ENCODE measurements around the gene CZIB. TPM values are rescaled to one million over a fixed set of nuclear protein-coding genes. Genes with fewer than 3 reads are reported as not detected.

Gene CZIB
- polyA plus RNA-seq, 3 donors from 2014 or later = 70.8 to 126 (median 84.2) TPM

DNA sequence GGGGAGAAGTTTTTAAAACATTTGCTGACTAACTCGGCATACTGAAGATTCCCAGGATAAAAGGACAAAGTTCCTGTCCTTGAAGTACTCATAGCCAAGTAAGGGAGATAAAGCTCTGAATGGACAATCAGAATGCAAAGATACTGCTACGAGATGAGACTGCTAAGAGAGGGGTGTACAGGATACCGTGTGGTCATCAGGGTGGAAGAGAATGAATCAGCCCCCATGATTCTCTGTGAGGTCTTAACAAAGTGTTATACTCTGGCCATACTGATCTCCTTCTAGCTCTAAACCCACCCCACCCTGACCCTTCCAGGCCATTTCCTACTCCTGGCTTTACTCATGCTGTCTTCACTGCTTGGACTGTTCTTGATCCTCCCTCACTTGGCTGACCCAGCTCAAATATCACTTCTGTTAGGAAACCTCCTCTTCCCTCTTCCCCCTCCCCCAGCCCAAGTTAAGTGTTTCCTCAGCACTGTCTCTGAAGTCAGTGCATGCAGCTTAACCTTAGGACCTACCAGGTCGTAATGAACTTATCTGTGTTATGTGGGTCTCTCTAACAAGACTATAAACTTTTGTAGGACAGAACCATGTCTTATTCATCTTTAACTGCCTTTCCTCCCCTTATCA, 33.7 kb upstream of the CZIB start:
- peaks cover 11 to 24% (median 19%) of the 10 kb centered on the region in 3 donors for H3K36me3 Mint-ChIP-seq
- H3K9me3 Mint-ChIP-seq = no peaks in the 10 kb centered on the region
- no peak overlapping the region for H3K4me3 Mint-ChIP-seq
- H3K27me3 Mint-ChIP-seq (ENCODE audit: low read depth in 3 of 3) = peaks cover 0 to 2% (median 0%) of the 10 kb centered on the region in 3 donors
- H3K27ac Mint-ChIP-seq = no peak overlapping the region
- DNase-seq = no peak
- H3K4me1 Mint-ChIP-seq = no peaks in the 10 kb centered on the region

DNA sequence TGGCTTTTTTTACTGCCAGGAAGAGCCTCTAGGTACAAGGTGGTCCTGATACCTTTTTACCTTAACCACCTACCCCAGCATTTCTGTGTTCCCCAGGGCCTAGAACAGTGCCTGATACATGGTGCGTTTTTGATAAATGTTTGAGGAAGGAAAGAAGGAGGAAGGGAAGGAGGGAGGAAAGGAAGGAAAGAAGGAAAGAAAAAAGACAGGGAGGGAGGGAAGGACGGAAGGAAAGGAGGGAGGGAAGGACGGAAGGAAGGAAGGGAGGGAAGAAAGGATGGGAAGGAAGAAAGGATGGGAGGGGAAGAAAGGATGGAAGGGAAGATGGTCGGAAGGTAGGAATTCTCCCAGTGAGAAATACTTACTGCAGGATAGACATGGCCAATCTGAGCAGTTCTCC, 29.9 kb upstream of the CZIB start:
- Mint-ChIP-seq H3K4me1 (no peaks in the 10 kb centered on the region), H3K27me3 (ENCODE audit: low read depth in 3 of 3) (no peaks in the 10 kb centered on the region), H3K4me3 (no peak overlapping the region), H3K27ac (no peak overlapping the region), H3K9me3 (no peaks in the 10 kb centered on the region), H3K36me3 (peaks cover 6 to 20% (median 19%) of the 10 kb centered on the region in 3 donors)
- no peak for DNase-seq

DNA sequence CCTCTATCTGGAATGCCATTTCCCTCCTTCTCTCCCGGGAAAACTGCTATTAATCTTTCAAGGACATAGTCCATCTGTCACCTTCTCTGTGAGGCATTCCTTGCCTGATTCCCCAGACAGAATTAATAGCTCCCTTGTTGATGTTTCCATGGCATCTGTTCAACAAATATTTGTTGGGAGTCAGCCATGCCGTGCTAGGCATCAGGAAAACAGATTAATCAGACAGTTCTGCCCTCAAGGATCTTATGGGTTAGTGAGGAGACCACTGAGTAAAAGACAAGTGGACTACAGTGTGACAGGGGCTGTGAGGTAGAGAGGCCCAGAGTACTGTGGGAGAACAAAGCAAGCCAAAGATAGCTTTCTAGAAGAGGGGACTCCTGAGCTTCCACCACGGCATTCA, 29.3 kb upstream of the CZIB start:
- no peaks in the 10 kb centered on the region for H3K27me3 Mint-ChIP-seq (ENCODE audit: low read depth in 3 of 3)
- peaks cover 5 to 20% (median 18%) of the 10 kb centered on the region in 3 donors for H3K36me3 Mint-ChIP-seq
- H3K27ac Mint-ChIP-seq = no peak overlapping the region
- no peak for DNase-seq
- H3K9me3 Mint-ChIP-seq = no peaks in the 10 kb centered on the region
- H3K4me3 Mint-ChIP-seq = no peak overlapping the region
- H3K4me1 Mint-ChIP-seq = no peaks in the 10 kb centered on the region

DNA sequence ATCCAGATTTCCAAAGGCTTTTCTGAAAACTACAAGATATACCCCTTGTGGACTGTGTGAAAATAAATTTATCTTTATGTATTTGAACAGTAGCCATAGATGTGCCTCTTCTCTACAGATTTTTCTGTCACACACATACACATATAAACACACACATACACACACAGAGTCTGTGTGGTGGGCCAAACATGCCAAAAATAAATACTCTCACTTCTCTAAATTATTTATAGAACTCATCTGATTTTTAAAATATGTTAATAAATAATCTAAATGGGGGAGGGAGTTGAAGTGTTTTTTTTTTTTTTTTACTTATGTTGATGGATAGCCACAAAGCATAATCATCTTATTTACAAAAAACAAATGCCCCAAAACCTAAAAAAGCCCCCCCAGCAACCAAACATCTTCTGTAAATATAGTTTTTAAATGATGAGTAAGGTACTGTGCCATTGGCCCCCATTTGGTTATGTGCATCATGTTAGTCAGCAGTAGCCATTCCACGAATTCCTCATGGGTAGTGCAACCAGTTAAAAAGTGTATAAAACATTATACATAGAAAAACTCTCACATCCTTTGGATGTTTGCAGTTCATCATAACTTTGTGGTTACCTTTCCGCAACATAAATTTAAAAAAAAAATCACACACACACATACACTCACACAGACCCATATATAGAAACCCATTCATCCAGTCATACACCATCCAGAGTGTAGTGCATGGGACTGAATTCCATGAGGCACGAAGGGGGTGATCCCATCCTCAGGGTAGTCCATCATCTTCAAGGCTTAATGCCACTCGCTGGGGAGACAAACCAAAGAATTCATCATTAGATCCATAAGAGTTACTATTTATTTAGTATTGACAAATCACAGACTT, 26.1 kb upstream of the CZIB start:
- no peak overlapping the region for H3K27ac Mint-ChIP-seq
- H3K9me3 Mint-ChIP-seq = no peaks in the 10 kb centered on the region
- no peak overlapping the region for H3K4me3 Mint-ChIP-seq
- DNase-seq = no peak
- H3K36me3 Mint-ChIP-seq = peaks cover 0 to 13% (median 10%) of the 10 kb centered on the region in 3 donors
- H3K27me3 Mint-ChIP-seq (ENCODE audit: low read depth in 3 of 3) = no peaks in the 10 kb centered on the region
- no peaks in the 10 kb centered on the region for H3K4me1 Mint-ChIP-seq

DNA sequence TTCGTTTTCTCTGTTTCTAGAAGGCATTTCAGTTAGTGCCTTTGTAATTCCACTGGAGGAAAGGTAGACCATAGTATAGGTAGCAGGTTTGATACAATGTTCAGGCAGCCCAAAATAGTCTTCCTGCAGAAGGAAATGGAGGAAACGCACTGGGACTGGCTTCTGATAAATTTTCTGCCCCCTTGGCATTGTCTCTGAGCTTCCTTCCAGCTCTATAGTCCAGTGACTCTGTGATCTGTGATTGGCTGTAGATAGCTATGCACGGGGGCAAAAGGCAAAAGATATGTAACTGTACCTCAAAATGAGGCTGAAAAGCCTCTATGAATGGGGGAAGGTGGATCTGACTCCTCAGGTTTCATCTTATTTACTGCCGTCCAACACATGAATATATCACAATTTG, 23.7 kb upstream of the CZIB start:
- no peak for DNase-seq
- Mint-ChIP-seq H3K4me3 (no peak overlapping the region), H3K9me3 (no peaks in the 10 kb centered on the region), H3K4me1 (peaks cover 2% of the 10 kb centered on the region in 2 donors), H3K27ac (no peak overlapping the region), H3K36me3 (no peaks in the 10 kb centered on the region), H3K27me3 (ENCODE audit: low read depth in 3 of 3) (no peaks in the 10 kb centered on the region)

DNA sequence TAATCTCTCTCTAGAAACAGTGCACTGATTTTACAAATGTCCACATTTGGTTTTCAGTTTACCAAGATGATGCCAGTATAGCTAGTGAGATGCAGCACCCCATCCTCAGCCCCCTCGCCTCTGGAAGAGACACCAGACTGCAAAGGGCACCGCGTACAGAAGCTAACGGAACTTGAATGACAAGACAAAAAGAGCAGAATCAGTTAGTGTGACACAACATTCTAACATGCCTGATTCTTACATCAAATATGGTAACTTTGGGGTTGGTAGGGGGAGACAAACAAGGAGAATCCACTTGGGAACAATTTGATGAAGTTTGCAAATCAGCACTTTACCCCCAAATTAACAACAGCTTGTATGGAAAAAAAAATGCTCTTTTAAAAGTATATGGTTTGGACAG, 21.9 kb upstream of the CZIB start:
- no peak for DNase-seq
- Mint-ChIP-seq H3K27me3 (ENCODE audit: low read depth in 3 of 3) (peaks cover 5 to 6% (median 6%) of the 10 kb centered on the region in 3 donors), H3K4me1 (peaks cover 18 to 19% of the 10 kb centered on the region in 2 donors), H3K9me3 (no peaks in the 10 kb centered on the region), H3K36me3 (no peaks in the 10 kb centered on the region), H3K4me3 (no peak overlapping the region), H3K27ac (no peak overlapping the region)

DNA sequence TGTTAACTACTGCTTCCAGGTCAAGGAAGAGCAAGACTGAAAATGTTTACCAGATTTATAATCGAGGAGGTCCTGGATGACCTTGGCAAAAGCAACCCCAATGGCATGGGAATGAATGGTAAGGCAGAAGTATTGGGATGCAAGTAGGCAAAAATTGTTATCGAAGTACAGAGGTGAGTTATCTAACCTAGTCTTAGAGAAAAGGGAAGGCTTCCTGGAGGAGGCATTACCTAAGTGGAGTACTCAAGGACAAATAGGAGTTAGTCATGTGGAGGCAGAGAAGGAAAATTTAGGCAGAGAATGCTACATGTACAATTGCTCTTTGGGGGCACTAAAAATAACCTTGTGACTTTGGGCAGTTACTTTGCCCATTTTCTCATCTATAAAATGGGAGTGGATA, 21.4 kb upstream of the CZIB start:
- Mint-ChIP-seq H3K36me3 (no peaks in the 10 kb centered on the region), H3K27me3 (ENCODE audit: low read depth in 3 of 3) (peaks cover 5 to 6% (median 6%) of the 10 kb centered on the region in 3 donors), H3K9me3 (no peaks in the 10 kb centered on the region), H3K4me3 (no peak overlapping the region), H3K27ac (peak overlapping the region in 1 of 6 donors; percentile 58), H3K4me1 (peaks cover 20 to 22% of the 10 kb centered on the region in 2 donors)
- no peak for DNase-seq

DNA sequence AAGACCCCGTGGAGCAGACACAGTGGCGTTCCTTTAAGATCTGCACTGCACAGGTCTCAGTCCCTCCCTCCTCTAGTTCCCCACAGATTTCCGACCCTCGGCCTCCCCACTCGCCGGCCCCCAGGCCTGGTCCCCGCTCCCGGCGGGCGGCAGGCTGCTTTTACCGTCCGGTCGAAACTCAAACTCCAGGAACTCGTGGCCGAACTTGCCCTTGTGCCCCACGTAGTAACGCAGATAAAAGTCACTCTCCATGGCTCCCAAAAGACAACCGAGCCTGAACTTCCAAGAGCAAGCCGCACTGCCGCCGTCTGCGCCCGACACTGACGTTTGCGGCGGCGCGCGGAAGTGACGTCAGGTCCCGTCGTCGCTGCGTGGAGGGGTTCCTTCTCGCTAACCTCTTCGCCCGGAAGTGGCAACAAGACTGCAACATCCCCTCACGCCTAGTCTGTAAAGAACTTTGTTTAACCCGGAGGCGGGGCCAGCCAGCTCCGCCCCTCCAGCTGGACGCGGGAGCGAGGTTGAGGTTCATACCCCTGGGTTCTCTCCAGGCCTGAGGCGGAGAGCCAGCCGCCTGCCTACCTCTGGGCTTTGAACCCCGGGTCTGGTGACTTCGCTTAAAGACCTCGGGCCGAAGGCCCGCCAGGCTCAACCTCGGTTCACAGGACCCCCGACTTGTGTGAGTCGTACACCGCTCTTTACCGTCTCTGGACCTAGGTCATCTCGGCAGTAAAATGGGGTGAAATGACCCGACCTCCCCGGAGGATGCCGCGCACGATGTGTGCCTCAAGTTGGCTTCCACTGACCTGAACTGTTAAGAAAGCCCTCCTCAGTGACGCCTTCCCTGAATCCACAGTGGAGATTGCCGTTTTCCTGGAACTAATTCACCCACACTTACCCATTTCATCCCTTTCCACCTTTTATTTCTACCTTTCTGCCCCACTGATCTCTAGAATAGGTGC, 18.0 kb upstream of the CZIB start, which contains the start of gene MAGOH:
MAGOH (minus strand) TSS at position 322 of the 959 bp plus-strand sequence; CDS start at position 252, 70 bp downstream.
- DNase-seq = peak; percentile 95 to 96 (median 95)
- Mint-ChIP-seq H3K4me3 (peak within 1 kb of the TSS; percentile 97 to 98 (median 98)), H3K4me1 (peaks cover 31 to 34% of the 10 kb centered on the region in 2 donors), H3K9me3 (no peaks in the 10 kb centered on the region), H3K27ac (peak within 1 kb of the TSS; percentile 96 to 99 (median 98)), H3K27me3 (ENCODE audit: low read depth in 3 of 3) (peaks cover 5 to 8% (median 6%) of the 10 kb centered on the region in 3 donors), H3K36me3 (peaks cover 5 to 14% (median 10%) of the 10 kb centered on the region in 3 donors)

DNA sequence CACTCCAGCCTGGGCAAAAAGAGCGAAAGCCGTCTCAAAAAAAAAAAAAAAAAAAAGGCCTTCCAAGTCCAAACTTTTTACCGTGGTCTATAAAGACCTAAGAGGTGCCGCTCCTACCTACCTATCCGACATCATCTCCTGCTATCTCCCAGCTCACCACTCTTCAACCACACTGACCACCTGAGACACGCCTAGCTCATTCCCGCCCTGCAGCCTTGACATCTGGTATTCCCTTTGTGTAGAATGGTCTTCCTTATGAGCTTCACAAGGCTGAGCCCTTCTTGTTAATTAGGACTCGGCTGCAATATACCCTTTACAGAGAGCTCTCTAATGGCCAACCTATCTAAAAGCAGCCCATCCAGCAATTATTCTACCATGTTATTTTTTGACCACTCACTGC, 17.2 kb upstream of the CZIB start:
- peaks cover 31 to 34% of the 10 kb centered on the region in 2 donors for H3K4me1 Mint-ChIP-seq
- H3K9me3 Mint-ChIP-seq = no peaks in the 10 kb centered on the region
- H3K27ac Mint-ChIP-seq = peak overlapping the region; percentile 96 to 99 (median 98)
- H3K27me3 Mint-ChIP-seq (ENCODE audit: low read depth in 3 of 3) = peaks cover 5 to 8% (median 6%) of the 10 kb centered on the region in 3 donors
- peak overlapping the region; percentile 97 to 98 (median 98) for H3K4me3 Mint-ChIP-seq
- DNase-seq = no peak
- peaks cover 6 to 20% (median 16%) of the 10 kb centered on the region in 3 donors for H3K36me3 Mint-ChIP-seq

DNA sequence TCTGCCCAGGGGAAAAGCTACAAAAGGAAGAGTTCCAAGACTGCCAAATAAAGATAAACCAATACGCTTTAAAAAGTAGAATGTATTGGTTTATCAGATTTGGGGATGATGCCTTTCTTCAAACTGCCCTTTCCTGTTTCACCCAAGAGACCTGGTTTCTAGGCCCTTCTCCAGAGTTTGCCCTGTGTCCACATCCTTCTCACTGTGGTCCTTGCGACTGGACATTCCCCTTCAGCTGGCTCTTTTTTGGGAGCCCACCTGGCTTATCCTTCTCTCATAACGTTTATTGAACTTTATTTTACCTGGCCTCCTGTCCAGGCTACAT, 490 bp upstream of the CZIB start:
- no peaks in the 10 kb centered on the region for H3K36me3 Mint-ChIP-seq
- peaks cover 24 to 26% of the 10 kb centered on the region in 2 donors for H3K4me1 Mint-ChIP-seq
- H3K4me3 Mint-ChIP-seq = peak overlapping the region; percentile 90 to 96 (median 93)
- no peaks in the 10 kb centered on the region for H3K9me3 Mint-ChIP-seq
- peak overlapping the region; percentile 92 to 98 (median 98) for H3K27ac Mint-ChIP-seq
- DNase-seq = no peak
- H3K27me3 Mint-ChIP-seq (ENCODE audit: low read depth in 3 of 3) = peaks cover 11 to 14% (median 12%) of the 10 kb centered on the region in 3 donors

DNA sequence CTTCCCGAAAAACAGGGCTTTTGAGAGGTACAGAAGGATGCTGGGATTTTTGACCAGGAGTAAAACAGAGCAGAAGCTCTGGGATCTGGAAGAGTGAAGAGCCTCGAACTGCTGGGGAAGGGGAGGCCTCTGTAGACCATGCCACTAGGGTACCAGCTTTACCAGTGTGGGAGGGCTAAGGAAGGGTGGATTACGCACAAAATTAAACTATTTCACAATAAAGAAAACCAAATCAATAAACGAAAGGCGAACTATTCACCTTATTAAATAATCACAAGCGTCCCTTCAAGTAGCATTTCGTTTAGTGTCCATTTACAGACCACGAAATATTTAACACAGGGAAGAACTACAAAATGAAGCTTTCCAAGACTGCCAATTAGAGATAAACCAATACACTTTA, 723 bp downstream of the CZIB start:
- Mint-ChIP-seq H3K27ac (peak overlapping the region; percentile 92 to 98 (median 98)), H3K4me3 (peak overlapping the region; percentile 90 to 96 (median 93)), H3K9me3 (no peaks in the 10 kb centered on the region), H3K27me3 (ENCODE audit: low read depth in 3 of 3) (peaks cover 11 to 14% (median 13%) of the 10 kb centered on the region in 3 donors), H3K36me3 (peaks cover 0 to 3% (median 0%) of the 10 kb centered on the region in 3 donors), H3K4me1 (peaks cover 24 to 26% of the 10 kb centered on the region in 2 donors)
- DNase-seq = no peak

DNA sequence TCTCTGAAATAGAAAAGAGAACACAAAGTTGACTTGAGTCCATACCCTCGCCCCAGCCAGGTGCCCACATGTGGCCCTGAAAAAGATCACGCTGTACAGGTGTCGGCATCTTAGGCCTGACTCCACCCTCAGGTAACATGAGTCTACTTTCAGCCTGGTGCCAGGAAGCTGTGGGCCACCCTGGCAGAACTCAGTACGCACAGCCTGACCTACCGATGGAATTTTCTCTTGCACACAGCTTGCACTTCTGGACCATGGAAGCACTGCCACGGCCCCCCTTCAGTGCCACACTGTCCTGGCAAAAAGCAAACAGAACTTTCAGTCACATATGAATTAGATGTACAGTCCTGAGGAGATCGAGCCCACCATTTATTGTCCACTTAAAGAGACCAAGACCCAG, 2.2 kb downstream of the CZIB start:
- peak overlapping the region in 5 of 6 donors; percentile 55 to 98 (median 95) for H3K27ac Mint-ChIP-seq
- H3K4me3 Mint-ChIP-seq = peak overlapping the region in 1 of 5 donors; percentile 22
- no peak for DNase-seq
- H3K36me3 Mint-ChIP-seq = peaks cover 0 to 13% (median 0%) of the 10 kb centered on the region in 3 donors
- peaks cover 24 to 26% of the 10 kb centered on the region in 2 donors for H3K4me1 Mint-ChIP-seq
- no peaks in the 10 kb centered on the region for H3K9me3 Mint-ChIP-seq
- peaks cover 11 to 14% (median 13%) of the 10 kb centered on the region in 3 donors for H3K27me3 Mint-ChIP-seq (ENCODE audit: low read depth in 3 of 3)

DNA sequence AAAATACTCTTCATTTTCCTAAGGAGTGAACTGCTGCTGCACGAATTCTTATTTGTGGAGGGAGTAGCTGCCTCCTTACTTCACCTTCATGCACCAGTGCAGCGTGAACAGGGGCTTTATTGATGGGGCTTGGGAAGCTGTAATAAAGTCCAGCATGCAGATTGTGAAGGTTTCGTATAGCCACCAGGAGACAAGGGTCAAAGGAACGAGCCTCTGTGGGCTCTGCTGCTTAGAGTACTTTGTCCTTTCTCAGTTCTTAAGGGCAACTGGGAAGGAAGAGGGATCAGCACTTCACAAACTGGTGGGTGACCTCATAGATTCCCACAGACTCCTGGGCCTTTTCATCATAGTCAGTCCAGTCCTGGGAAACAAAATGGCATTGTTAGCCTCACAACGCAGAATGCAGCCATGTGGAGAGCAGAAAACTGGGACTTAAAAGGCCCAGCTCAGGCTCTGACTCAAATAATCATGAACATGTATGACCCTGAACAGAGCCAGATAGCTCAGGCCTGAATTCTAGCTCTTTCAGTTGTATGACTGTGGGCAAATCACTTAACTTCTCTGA, 6.0 kb downstream of the CZIB start:
- Mint-ChIP-seq H3K27me3 (ENCODE audit: low read depth in 3 of 3) (peaks cover 0 to 3% (median 2%) of the 10 kb centered on the region in 3 donors), H3K9me3 (no peaks in the 10 kb centered on the region), H3K4me1 (peaks cover 8 to 9% of the 10 kb centered on the region in 2 donors), H3K36me3 (peaks cover 5 to 30% (median 10%) of the 10 kb centered on the region in 3 donors), H3K27ac (peak overlapping the region in 1 of 6 donors; percentile 11), H3K4me3 (no peak overlapping the region)
- DNase-seq = no peak
